ENCODE results near the gene PARVA. TPM values are rescaled to one million over a fixed set of nuclear protein-coding genes. Genes with fewer than 3 reads are reported as not detected.

The PARVA gene
- total and polyA plus RNA-seq, 3 experiments from 2014 or later: 0.07 to 0.59 (median 0.18) TPM

- no peaks in the 10 kb centered on the region for H3K36me3 Mint-ChIP-seq
- H3K4me3 Mint-ChIP-seq: no peak overlapping the region
- Histone ChIP-seq H3K4me1 (ENCODE audit: insufficient read depth, low read length) (no peaks in the 10 kb centered on the region), H3K36me3 (ENCODE audit: insufficient read depth, low read length) (no peaks in the 10 kb centered on the region), H3K27me3 (ENCODE audit: insufficient read depth, low read length, poor library complexity, severe bottlenecking) (no peaks in the 10 kb centered on the region), H3K27ac (ENCODE audit: low read depth, low read length) (no peak overlapping the region), H3K9me3 (ENCODE audit: low read length) (no peaks in the 10 kb centered on the region), H3K4me3 (ENCODE audit: low read length) (no peak overlapping the region)
- peak overlapping the region in 1 of 8 donors; percentile 11 for H3K27ac Mint-ChIP-seq
- ChIA-PET CTCF (interaction anchor here (1.0 kb wide), 1 partner anchor 80 kb away, joined by 3 read pairs; no protein-coding TSS in a partner anchor), POLR2A (no interaction called here)
- H3K9me3 Mint-ChIP-seq: no peaks in the 10 kb centered on the region
- peaks cover 3 to 47% of the 10 kb centered on the region in 2 donors for H3K27me3 Mint-ChIP-seq
- H3K4me1 Mint-ChIP-seq: no peaks in the 10 kb centered on the region
- DNase-seq: no peak
Observed at GRCh38 chr11:12411393-12411792, 34.0 kb downstream of the PARVA start.

GRCh38 chr11:12411806-12412727, 34.7 kb downstream of the PARVA start:
- H3K4me3 Mint-ChIP-seq: no peak overlapping the region
- no peaks in the 10 kb centered on the region for H3K4me1 ChIP-seq (ENCODE audit: insufficient read depth, low read length)
- DNase-seq: peak in 1 of 5 donors; percentile 23
- no peak overlapping the region for H3K27ac ChIP-seq (ENCODE audit: low read depth, low read length)
- H3K27me3 Mint-ChIP-seq: peaks cover 3 to 45% of the 10 kb centered on the region in 2 donors
- no peaks in the 10 kb centered on the region for H3K36me3 Mint-ChIP-seq
- POLR2A ChIA-PET: no interaction called here
- no peak overlapping the region for H3K4me3 ChIP-seq (ENCODE audit: low read length)
- no peaks in the 10 kb centered on the region for H3K36me3 ChIP-seq (ENCODE audit: insufficient read depth, low read length)
- H3K27me3 ChIP-seq (ENCODE audit: insufficient read depth, low read length, poor library complexity, severe bottlenecking): no peaks in the 10 kb centered on the region
- no peaks in the 10 kb centered on the region for H3K9me3 Mint-ChIP-seq
- no peaks in the 10 kb centered on the region for H3K9me3 ChIP-seq (ENCODE audit: low read length)
- CTCF ChIA-PET: no interaction called here
- H3K27ac Mint-ChIP-seq: peak overlapping the region in 1 of 8 donors; percentile 11
- H3K4me1 Mint-ChIP-seq: no peaks in the 10 kb centered on the region

- H3K27me3 ChIP-seq (ENCODE audit: insufficient read depth, low read length, poor library complexity, severe bottlenecking): no peaks in the 10 kb centered on the region
- POLR2A ChIA-PET: no interaction called here
- no peak for DNase-seq
- no peaks in the 10 kb centered on the region for H3K9me3 ChIP-seq (ENCODE audit: low read length)
- Mint-ChIP-seq H3K4me1 (no peaks in the 10 kb centered on the region), H3K36me3 (no peaks in the 10 kb centered on the region), H3K27ac (no peak overlapping the region), H3K27me3 (peaks cover 3 to 47% of the 10 kb centered on the region in 2 donors), H3K4me3 (no peak overlapping the region), H3K9me3 (peaks cover 0 to 2% (median 0%) of the 10 kb centered on the region in 5 donors)
- H3K36me3 ChIP-seq (ENCODE audit: insufficient read depth, low read length): no peaks in the 10 kb centered on the region
- no peaks in the 10 kb centered on the region for H3K4me1 ChIP-seq (ENCODE audit: insufficient read depth, low read length)
- no peak overlapping the region for H3K27ac ChIP-seq (ENCODE audit: low read depth, low read length)
- CTCF ChIA-PET: no interaction called here
- H3K4me3 ChIP-seq (ENCODE audit: low read length): no peak overlapping the region
Observed at GRCh38 chr11:12413141-12414052, 36.0 kb downstream of the PARVA start.

- ChIA-PET POLR2A (no interaction called here), CTCF (no interaction called here)
Observed at GRCh38 chr11:12414611-12415010, 37.2 kb downstream of the PARVA start.

GRCh38 chr11:12415342-12415966, 38.1 kb downstream of the PARVA start:
- Mint-ChIP-seq H3K9me3 (peaks cover 0 to 3% (median 0%) of the 10 kb centered on the region in 5 donors), H3K4me3 (no peak overlapping the region), H3K4me1 (no peaks in the 10 kb centered on the region), H3K27ac (no peak overlapping the region), H3K36me3 (no peaks in the 10 kb centered on the region), H3K27me3 (peaks cover 3 to 43% of the 10 kb centered on the region in 2 donors)
- Histone ChIP-seq H3K27ac (ENCODE audit: low read depth, low read length) (no peak overlapping the region), H3K27me3 (ENCODE audit: insufficient read depth, low read length, poor library complexity, severe bottlenecking) (no peaks in the 10 kb centered on the region), H3K4me1 (ENCODE audit: insufficient read depth, low read length) (no peaks in the 10 kb centered on the region), H3K36me3 (ENCODE audit: insufficient read depth, low read length) (no peaks in the 10 kb centered on the region), H3K4me3 (ENCODE audit: low read length) (no peak overlapping the region), H3K9me3 (ENCODE audit: low read length) (no peaks in the 10 kb centered on the region)
- ChIA-PET CTCF (no interaction called here), POLR2A (no interaction called here)
- no peak for DNase-seq

More at GRCh38 chr11:12414611-12415010, 37.2 kb downstream of the PARVA start:
- Mint-ChIP-seq H3K27ac (no peak overlapping the region), H3K27me3 (peaks cover 3 to 44% of the 10 kb centered on the region in 2 donors), H3K36me3 (no peaks in the 10 kb centered on the region), H3K4me1 (no peaks in the 10 kb centered on the region), H3K4me3 (no peak overlapping the region), H3K9me3 (peaks cover 0 to 3% (median 0%) of the 10 kb centered on the region in 5 donors)
- DNase-seq: no peak
- H3K4me3 ChIP-seq (ENCODE audit: low read length): no peak overlapping the region
- H3K9me3 ChIP-seq (ENCODE audit: low read length): no peaks in the 10 kb centered on the region
- H3K36me3 ChIP-seq (ENCODE audit: insufficient read depth, low read length): no peaks in the 10 kb centered on the region
- no peaks in the 10 kb centered on the region for H3K4me1 ChIP-seq (ENCODE audit: insufficient read depth, low read length)
- H3K27me3 ChIP-seq (ENCODE audit: insufficient read depth, low read length, poor library complexity, severe bottlenecking): no peaks in the 10 kb centered on the region
- H3K27ac ChIP-seq (ENCODE audit: low read depth, low read length): no peak overlapping the region

GRCh38 chr11:12416552-12416951, 39.2 kb downstream of the PARVA start:
- no peak overlapping the region for H3K27ac Mint-ChIP-seq
- POLR2A ChIA-PET: no interaction called here
- peaks cover 0 to 3% (median 0%) of the 10 kb centered on the region in 5 donors for H3K9me3 Mint-ChIP-seq
- no peak for DNase-seq
- peaks cover 3 to 43% of the 10 kb centered on the region in 2 donors for H3K27me3 Mint-ChIP-seq
- CTCF ChIA-PET: no interaction called here
- Histone ChIP-seq H3K4me1 (ENCODE audit: insufficient read depth, low read length) (no peaks in the 10 kb centered on the region), H3K9me3 (ENCODE audit: low read length) (no peaks in the 10 kb centered on the region), H3K27me3 (ENCODE audit: insufficient read depth, low read length, poor library complexity, severe bottlenecking) (no peaks in the 10 kb centered on the region), H3K4me3 (ENCODE audit: low read length) (no peak overlapping the region), H3K36me3 (ENCODE audit: insufficient read depth, low read length) (no peaks in the 10 kb centered on the region), H3K27ac (ENCODE audit: low read depth, low read length) (no peak overlapping the region)
- no peak overlapping the region for H3K4me3 Mint-ChIP-seq
- H3K36me3 Mint-ChIP-seq: peaks cover 0 to 4% (median 0%) of the 10 kb centered on the region in 3 donors
- H3K4me1 Mint-ChIP-seq: no peaks in the 10 kb centered on the region

GRCh38 chr11:12417691-12418611, 40.6 kb downstream of the PARVA start:
- no peak for DNase-seq
- peaks cover 0 to 4% (median 0%) of the 10 kb centered on the region in 3 donors for H3K36me3 Mint-ChIP-seq
- peaks cover 3 to 32% of the 10 kb centered on the region in 2 donors for H3K27me3 Mint-ChIP-seq
- ChIA-PET CTCF (no interaction called here), POLR2A (no interaction called here)
- Histone ChIP-seq H3K27me3 (ENCODE audit: insufficient read depth, low read length, poor library complexity, severe bottlenecking) (no peaks in the 10 kb centered on the region), H3K9me3 (ENCODE audit: low read length) (no peaks in the 10 kb centered on the region), H3K27ac (ENCODE audit: low read depth, low read length) (no peak overlapping the region), H3K4me3 (ENCODE audit: low read length) (no peak overlapping the region), H3K4me1 (ENCODE audit: insufficient read depth, low read length) (no peaks in the 10 kb centered on the region), H3K36me3 (ENCODE audit: insufficient read depth, low read length) (no peaks in the 10 kb centered on the region)
- no peak overlapping the region for H3K27ac Mint-ChIP-seq
- no peak overlapping the region for H3K4me3 Mint-ChIP-seq
- peaks cover 0 to 3% (median 0%) of the 10 kb centered on the region in 5 donors for H3K9me3 Mint-ChIP-seq
- H3K4me1 Mint-ChIP-seq: no peaks in the 10 kb centered on the region
